A549 (cell line): ENCODE results near the gene CNP. TPM values are rescaled to one million over a fixed set of nuclear protein-coding genes. Genes with fewer than 3 reads are reported as not detected.

Source experiments
- ATAC-seq, 2 experiments: fragments of 200-7000 bp in 1 of 2; fragments of >200 bp in 1 of 2; cut with Nextera tagmentation in 1 of 2; cut with Tn5 transposase in 1 of 2; 3 replicates each; pipeline versions ENCODE4 v1.8.0 to v1.9.1; 2018 to 2020; ENCODE audit warnings: mild to moderate bottlenecking in 1 of 2, moderate library complexity in 1 of 2
- CTCF ChIA-PET: fragments of 300-600 bp; sonication (Branson Sonifier 250); formaldehyde crosslinking; extraction: SDS; loops from one replicate; lab custom pipeline; 2021; ENCODE audit warnings: antibody characterized with exemption, inconsistent platforms; lab: Yijun Ruan, JAX
- POLR2A ChIA-PET: fragments of 350-600 bp; formaldehyde crosslinking; extraction: SDS; loops from one replicate; lab custom pipeline; 2021; ENCODE audit warnings: antibody characterized with exemption, inconsistent platforms; lab: Yijun Ruan, JAX
- DNase-seq, 2 experiments: peaks; one replicate each; pipeline versions ENCODE4 v3.0.0 to v3.0.0-alpha.2; 2011 to 2016; ENCODE audit warnings: low read depth in 1 of 2, low spot score in 1 of 2
- FAIRE-seq: peaks from 2 replicates; lab custom pipeline; 2011; peaks lifted over from hg19 to GRCh38; lab: Jason Lieb, UNC
- H3K27ac ChIP-seq, 2 experiments: fragments of >200 bp; sonication (Bioruptor Twin); formaldehyde crosslinking; 3 replicates each; pipeline ENCODE4 v1.5.1; 2016 to 2017
- H3K4me1 ChIP-seq: fragments of >200 bp; sonication (Bioruptor Twin); formaldehyde crosslinking; 3 replicates; pipeline ENCODE4 v1.6.1; 2016
- H3K4me2 ChIP-seq: fragments of >200 bp; sonication (Bioruptor Twin); formaldehyde crosslinking; 3 replicates; pipeline ENCODE4 v1.6.1; 2016
- H3K4me3 ChIP-seq: fragments of >200 bp; sonication (Bioruptor Twin); formaldehyde crosslinking; 3 replicates; pipeline ENCODE4 v1.5.1; 2016
- H3K9me3 ChIP-seq: fragments of >200 bp; sonication (Bioruptor Twin); formaldehyde crosslinking; 3 replicates; pipeline ENCODE4 v1.6.1; 2016
- CEBPB ChIP-seq, 2 experiments: fragments of >200 bp in 1 of 2; sonication (Bioruptor Twin) in 1 of 2; formaldehyde crosslinking in 1 of 2; IDR thresholded peaks; 2 replicates each; pipeline ENCODE4 v1.6.1; 2012 to 2016
- CHD2 ChIP-seq: fragments of 150-350 bp; IDR thresholded peaks from 2 replicates; pipeline ENCODE4 v1.6.1; 2014; ENCODE audit warnings: low read length; ENCODE audit not compliant: partially characterized antibody
- EHMT2 ChIP-seq: fragments of 200-600 bp; sonication (generic); IDR thresholded peaks from 2 replicates; pipeline ENCODE4 v1.6.1; 2016; ENCODE audit warnings: antibody characterized with exemption, low read depth, mild to moderate bottlenecking, moderate library complexity
- FOSB ChIP-seq: fragments of 250-450 bp; sonication (Bioruptor Pico); IDR thresholded peaks from 2 replicates; pipeline ENCODE4 v1.5.0; 2020; ENCODE audit warnings: mild to moderate bottlenecking, moderate library complexity
- FOSL2 ChIP-seq, 2 experiments: fragments of 450-650 bp in 1 of 2; fragments of >200 bp in 1 of 2; sonication (Bioruptor Twin) in 1 of 2; formaldehyde crosslinking; IDR thresholded peaks; 2 replicates each; pipeline versions ENCODE4 v1.5.0 to v1.6.1; 2016 to 2020; ENCODE audit warnings: mild to moderate bottlenecking in 1 of 2, moderate library complexity in 1 of 2
- FOXS1 ChIP-seq: fragments of 250-450 bp; sonication (Bioruptor Pico); IDR thresholded peaks from 2 replicates; pipeline ENCODE4 v1.5.0; 2020; ENCODE audit warnings: mild to moderate bottlenecking, moderate library complexity
- GATA3 ChIP-seq: IDR thresholded peaks from 2 replicates; pipeline ENCODE4 v1.6.1; 2012; ENCODE audit warnings: borderline replicate concordance
- HDAC2 ChIP-seq: fragments of 200-600 bp; sonication (generic); IDR thresholded peaks from 2 replicates; pipeline ENCODE4 v1.6.1; 2016
- HOXA7 ChIP-seq: fragments of 250-450 bp; sonication (Bioruptor Pico); IDR thresholded peaks from 2 replicates; pipeline ENCODE4 v1.5.0; 2020; ENCODE audit warnings: mild to moderate bottlenecking, moderate library complexity
- HOXB5 ChIP-seq: fragments of 250-450 bp; sonication (Bioruptor Pico); IDR thresholded peaks from 2 replicates; pipeline ENCODE4 v1.5.0; 2020; ENCODE audit warnings: mild to moderate bottlenecking, moderate library complexity
- JUNB ChIP-seq: fragments of >200 bp; sonication (Bioruptor Twin); formaldehyde crosslinking; IDR thresholded peaks from 2 replicates; pipeline ENCODE4 v1.6.1; 2016
- KDM5A ChIP-seq: fragments of 200-600 bp; sonication (generic); IDR thresholded peaks from 2 replicates; pipeline ENCODE4 v1.6.1; 2016; ENCODE audit warnings: antibody characterized with exemption, mild to moderate bottlenecking
- MAZ ChIP-seq: fragments of 150-350 bp; IDR thresholded peaks from 2 replicates; pipeline ENCODE4 v1.6.1; 2014; ENCODE audit warnings: antibody characterized with exemption, low read depth, low read length, borderline replicate concordance
- NFE2L2 ChIP-seq: fragments of 150-350 bp; conservative IDR thresholded peaks from 2 replicates; pipeline ENCODE4 v1.6.1; 2014; ENCODE audit warnings: low read length
- NR3C1 ChIP-seq: fragments of >200 bp; sonication (Bioruptor Twin); formaldehyde crosslinking; IDR thresholded peaks from 3 replicates; pipeline ENCODE4 v1.6.1; 2017
- POLR2A ChIP-seq: IDR thresholded peaks from 2 replicates; pipeline ENCODE4 v1.6.1; 2012; ENCODE audit warnings: mild to moderate bottlenecking, low read length
- POLR2AphosphoS2 ChIP-seq: conservative IDR thresholded peaks from 2 replicates; pipeline ENCODE4 v1.6.1; 2012; ENCODE audit warnings: low read length, improper control_type of control experiment, inconsistent platforms
- RAD21 ChIP-seq, 2 experiments: fragments of >200 bp in 1 of 2; sonication (Bioruptor Twin) in 1 of 2; formaldehyde crosslinking in 1 of 2; IDR thresholded peaks in 1 of 2; conservative IDR thresholded peaks in 1 of 2; 2 replicates in 1 of 2; 3 replicates in 1 of 2; pipeline ENCODE4 v1.6.1; 2012 to 2018; ENCODE audit warnings: inconsistent platforms in 1 of 2
- RARB ChIP-seq: fragments of 250-450 bp; sonication (Bioruptor Pico); IDR thresholded peaks from 2 replicates; pipeline ENCODE4 v1.8.0; 2021; ENCODE audit warnings: mild to moderate bottlenecking, moderate library complexity
- RCOR1 ChIP-seq: fragments of 150-350 bp; IDR thresholded peaks from 2 replicates; pipeline ENCODE4 v1.6.1; 2014; ENCODE audit warnings: antibody characterized with exemption, low read length, low read depth
- RNF2 ChIP-seq: fragments of 200-600 bp; sonication (generic); IDR thresholded peaks from 2 replicates; pipeline ENCODE4 v1.6.1; 2016; ENCODE audit warnings: low read depth, mild to moderate bottlenecking, antibody characterized with exemption, moderate library complexity, borderline replicate concordance
- SMC3 ChIP-seq: fragments of >200 bp; sonication (Bioruptor Twin); formaldehyde crosslinking; IDR thresholded peaks from 3 replicates; pipeline ENCODE4 v1.6.1; 2018; ENCODE audit warnings: inconsistent platforms
- TP53 ChIP-seq: fragments of 250-450 bp; sonication (Bioruptor Pico); IDR thresholded peaks from 2 replicates; pipeline ENCODE4 v1.5.0; 2021; ENCODE audit warnings: mild to moderate bottlenecking, moderate library complexity
- ZNF302 ChIP-seq: fragments of 250-450 bp; sonication (Bioruptor Pico); IDR thresholded peaks from 2 replicates; pipeline ENCODE4 v1.9.0; 2021; ENCODE audit warnings: inconsistent platforms, mild to moderate bottlenecking, moderate library complexity
- ZSCAN20 ChIP-seq: fragments of 250-450 bp; sonication (Bioruptor Pico); IDR thresholded peaks from 2 replicates; pipeline ENCODE4 v1.8.0; 2022; ENCODE audit warnings: mild to moderate bottlenecking, moderate library complexity
- WGBS: methylation state at CpG from one replicate; pipeline ENCODE4 v1.1.6; 2017; ENCODE audit errors: missing lambda C conversion rate; 5-methylcytosine and 5-hydroxymethylcytosine counted together
- polyA plus RNA-seq, 4 experiments: library from polyadenylated mRNA; depleted of rRNA in 3 of 4; stranded (reverse); fragments of >200 nt; fragmentation: RNase III in 1 of 4; extraction: RNeasy Plus Mini Kit Qiagen cat#74134 plus additional on column Dnase treatment in 1 of 4; gene quantifications; 2 replicates in 3 of 4; 3 replicates in 1 of 4; pipeline ENCODE4 v1.2.3, GENCODE V29; 2011 to 2017
- TF ChIP-seq, protein P1 (sequence below): fragments of 250-450 bp; sonication (Bioruptor Pico); IDR thresholded peaks from 2 replicates; pipeline ENCODE4 v1.5.0; 2020; ENCODE audit warnings: low read depth, mild to moderate bottlenecking, moderate library complexity
- TF ChIP-seq, protein P2 (sequence below): IDR thresholded peaks from 2 replicates; pipeline ENCODE4 v1.6.1; 2012
- TF ChIP-seq, protein P3 (sequence below): fragments of 250-450 bp; sonication (Bioruptor Pico); IDR thresholded peaks from 2 replicates; pipeline ENCODE4 v1.5.0; 2021; ENCODE audit warnings: mild to moderate bottlenecking, moderate library complexity, borderline replicate concordance
- TF ChIP-seq, protein P4 (sequence below): IDR thresholded peaks from 2 replicates; pipeline ENCODE4 v1.6.1; 2012
- TF ChIP-seq, protein P5 (sequence below): fragments of >200 bp; sonication (Bioruptor Twin); formaldehyde crosslinking; IDR thresholded peaks from 3 replicates; pipeline ENCODE4 v1.5.1; 2016
- TF ChIP-seq, protein P6 (sequence below): fragments of 150-350 bp; IDR thresholded peaks from 2 replicates; pipeline ENCODE4 v1.6.1; 2014; ENCODE audit warnings: low read depth, mild to moderate bottlenecking, low read length

CNP gene
- polyA plus RNA-seq, 2 of the 4 experiments (the other 2 are of a cell fraction) = 38.6 to 113 TPM

DNA sequence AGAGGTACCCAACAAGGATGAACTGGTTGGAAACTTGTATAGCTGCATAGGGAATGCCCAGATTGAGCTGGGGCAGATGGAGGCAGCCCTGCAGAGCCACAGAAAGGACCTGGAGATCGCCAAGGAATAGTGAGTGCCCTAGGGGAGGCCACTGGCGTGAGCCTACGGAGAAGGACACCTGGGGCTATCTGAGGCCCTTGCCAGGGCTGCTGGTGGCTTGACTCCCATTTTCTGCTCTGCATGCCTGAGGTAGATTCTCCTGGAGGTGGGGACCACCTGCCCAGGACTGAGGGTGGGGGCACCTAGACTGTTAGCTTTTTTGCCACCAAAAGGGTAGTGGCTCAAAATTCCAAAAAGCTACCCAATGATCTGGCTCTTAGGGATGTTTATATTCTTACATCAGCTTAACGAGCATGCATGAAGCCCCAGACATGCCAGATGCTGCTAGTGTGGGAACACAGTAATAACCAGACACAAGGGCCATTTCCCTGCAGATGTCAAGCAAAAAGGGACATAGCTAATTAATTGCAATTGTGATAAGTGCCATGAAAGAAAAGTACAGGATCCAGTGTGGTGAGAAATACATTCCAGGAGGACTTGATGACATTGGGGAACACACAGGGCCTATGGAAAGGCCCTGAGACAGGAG is 27.4 kb upstream of the CNP start:
- TF ChIP-seq ZSCAN20 (CRISPR knock-in tag) (no peak), FOXS1 (CRISPR knock-in tag) (no peak), RARB (CRISPR knock-in tag) (no peak), NFE2L2 (no peak), FOSB (CRISPR knock-in tag) (no peak), HOXA7 (no peak), RNF2 (no peak), TP53 (CRISPR knock-in tag) (no peak), HDAC2 (no peak), CHD2 (no peak), POLR2AphosphoS2 (no peak), CEBPB (IDR thresholded peaks at IDR 0.05) (no peak), RCOR1 (no peak), SMC3 (no peak), POLR2A (no peak), NR3C1 (no peak), EHMT2 (no peak), RAD21 (conservative IDR thresholded peaks at IDR 0.05 in 1 of 2, IDR thresholded peaks at IDR 0.05 in 1 of 2) (no peak)
- TF ChIP-seq, protein P1, sequence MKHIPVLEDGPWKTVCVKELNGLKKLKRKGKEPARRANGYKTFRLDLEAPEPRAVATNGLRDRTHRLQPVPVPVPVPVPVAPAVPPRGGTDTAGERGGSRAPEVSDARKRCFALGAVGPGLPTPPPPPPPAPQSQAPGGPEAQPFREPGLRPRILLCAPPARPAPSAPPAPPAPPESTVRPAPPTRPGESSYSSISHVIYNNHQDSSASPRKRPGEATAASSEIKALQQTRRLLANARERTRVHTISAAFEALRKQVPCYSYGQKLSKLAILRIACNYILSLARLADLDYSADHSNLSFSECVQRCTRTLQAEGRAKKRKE (CRISPR knock-in tag) = no peak
- TF ChIP-seq, protein P2, sequence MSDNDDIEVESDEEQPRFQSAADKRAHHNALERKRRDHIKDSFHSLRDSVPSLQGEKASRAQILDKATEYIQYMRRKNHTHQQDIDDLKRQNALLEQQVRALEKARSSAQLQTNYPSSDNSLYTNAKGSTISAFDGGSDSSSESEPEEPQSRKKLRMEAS = no peak
- no peak for DNase-seq
- Histone ChIP-seq H3K4me3 (no peak overlapping the region), H3K27ac (no peak overlapping the region), H3K4me2 (no peak overlapping the region), H3K9me3 (no peaks in the 10 kb centered on the region), H3K4me1 (no peaks in the 10 kb centered on the region)
- ATAC-seq = no peak
- WGBS = 77% methylated on average over 4 of the region's 4 CpGs
- CTCF ChIA-PET = interaction anchor here (0.6 to 15.4 kb wide), 7 partner anchors 9 to 663 kb away, joined by 3 to 204 read pairs (median 3); partner anchors contain the start of genes NKIRAS2 and ODAD4
- no peak for FAIRE-seq
- POLR2A ChIA-PET = interaction anchor here (2.3 kb wide), 1 partner anchor 9 kb away, joined by 6 read pairs; the partner anchor contains the start of gene ODAD4

DNA sequence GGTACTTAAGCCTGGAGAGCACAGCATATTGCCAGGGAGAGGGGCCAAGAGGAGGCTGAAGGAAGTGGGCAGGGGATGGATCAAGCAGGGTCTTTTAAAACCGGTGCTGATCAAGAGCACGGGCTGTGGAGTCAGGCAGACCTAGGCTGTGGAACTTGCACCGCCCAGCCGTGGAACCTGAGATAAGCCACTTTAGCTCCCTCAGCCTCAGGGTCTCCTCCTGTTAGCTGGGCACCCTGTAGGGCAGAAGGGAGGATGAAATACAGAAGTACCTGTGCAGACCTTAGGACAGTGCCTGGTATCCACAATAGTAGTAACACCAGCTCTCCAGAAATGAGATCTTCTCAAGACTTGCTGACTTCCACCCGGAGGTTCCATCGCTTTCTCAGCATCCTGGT is 26.9 kb upstream of the CNP start:
- Histone ChIP-seq H3K27ac (no peak overlapping the region), H3K4me2 (no peak overlapping the region), H3K4me3 (no peak overlapping the region), H3K9me3 (no peaks in the 10 kb centered on the region), H3K4me1 (no peaks in the 10 kb centered on the region)
- TF ChIP-seq, protein P3, sequence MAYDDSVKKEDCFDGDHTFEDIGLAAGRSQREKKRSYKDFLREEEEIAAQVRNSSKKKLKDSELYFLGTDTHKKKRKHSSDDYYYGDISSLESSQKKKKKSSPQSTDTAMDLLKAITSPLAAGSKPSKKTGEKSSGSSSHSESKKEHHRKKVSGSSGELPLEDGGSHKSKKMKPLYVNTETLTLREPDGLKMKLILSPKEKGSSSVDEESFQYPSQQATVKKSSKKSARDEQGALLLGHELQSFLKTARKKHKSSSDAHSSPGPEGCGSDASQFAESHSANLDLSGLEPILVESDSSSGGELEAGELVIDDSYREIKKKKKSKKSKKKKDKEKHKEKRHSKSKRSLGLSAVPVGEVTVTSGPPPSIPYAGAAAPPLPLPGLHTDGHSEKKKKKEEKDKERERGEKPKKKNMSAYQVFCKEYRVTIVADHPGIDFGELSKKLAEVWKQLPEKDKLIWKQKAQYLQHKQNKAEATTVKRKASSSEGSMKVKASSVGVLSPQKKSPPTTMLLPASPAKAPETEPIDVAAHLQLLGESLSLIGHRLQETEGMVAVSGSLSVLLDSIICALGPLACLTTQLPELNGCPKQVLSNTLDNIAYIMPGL (CRISPR knock-in tag) = no peak
- TF ChIP-seq ZNF302 (CRISPR knock-in tag) (no peak), JUNB (no peak), TP53 (CRISPR knock-in tag) (no peak), HOXB5 (no peak), MAZ (no peak), KDM5A (no peak), FOXS1 (CRISPR knock-in tag) (no peak), POLR2AphosphoS2 (no peak), EHMT2 (no peak), GATA3 (no peak), FOSL2 (IDR thresholded peaks at IDR 0.05) (no peak), FOSL2 (CRISPR knock-in tag; IDR thresholded peaks at IDR 0.05) (no peak), FOSB (CRISPR knock-in tag) (no peak)
- TF ChIP-seq, protein P4, sequence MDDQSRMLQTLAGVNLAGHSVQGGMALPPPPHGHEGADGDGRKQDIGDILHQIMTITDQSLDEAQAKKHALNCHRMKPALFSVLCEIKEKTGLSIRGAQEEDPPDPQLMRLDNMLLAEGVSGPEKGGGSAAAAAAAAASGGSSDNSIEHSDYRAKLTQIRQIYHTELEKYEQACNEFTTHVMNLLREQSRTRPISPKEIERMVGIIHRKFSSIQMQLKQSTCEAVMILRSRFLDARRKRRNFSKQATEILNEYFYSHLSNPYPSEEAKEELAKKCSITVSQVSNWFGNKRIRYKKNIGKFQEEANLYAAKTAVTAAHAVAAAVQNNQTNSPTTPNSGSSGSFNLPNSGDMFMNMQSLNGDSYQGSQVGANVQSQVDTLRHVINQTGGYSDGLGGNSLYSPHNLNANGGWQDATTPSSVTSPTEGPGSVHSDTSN = no peak
- TF ChIP-seq, protein P5, sequence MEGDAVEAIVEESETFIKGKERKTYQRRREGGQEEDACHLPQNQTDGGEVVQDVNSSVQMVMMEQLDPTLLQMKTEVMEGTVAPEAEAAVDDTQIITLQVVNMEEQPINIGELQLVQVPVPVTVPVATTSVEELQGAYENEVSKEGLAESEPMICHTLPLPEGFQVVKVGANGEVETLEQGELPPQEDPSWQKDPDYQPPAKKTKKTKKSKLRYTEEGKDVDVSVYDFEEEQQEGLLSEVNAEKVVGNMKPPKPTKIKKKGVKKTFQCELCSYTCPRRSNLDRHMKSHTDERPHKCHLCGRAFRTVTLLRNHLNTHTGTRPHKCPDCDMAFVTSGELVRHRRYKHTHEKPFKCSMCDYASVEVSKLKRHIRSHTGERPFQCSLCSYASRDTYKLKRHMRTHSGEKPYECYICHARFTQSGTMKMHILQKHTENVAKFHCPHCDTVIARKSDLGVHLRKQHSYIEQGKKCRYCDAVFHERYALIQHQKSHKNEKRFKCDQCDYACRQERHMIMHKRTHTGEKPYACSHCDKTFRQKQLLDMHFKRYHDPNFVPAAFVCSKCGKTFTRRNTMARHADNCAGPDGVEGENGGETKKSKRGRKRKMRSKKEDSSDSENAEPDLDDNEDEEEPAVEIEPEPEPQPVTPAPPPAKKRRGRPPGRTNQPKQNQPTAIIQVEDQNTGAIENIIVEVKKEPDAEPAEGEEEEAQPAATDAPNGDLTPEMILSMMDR = no peak
- TF ChIP-seq, protein P6, sequence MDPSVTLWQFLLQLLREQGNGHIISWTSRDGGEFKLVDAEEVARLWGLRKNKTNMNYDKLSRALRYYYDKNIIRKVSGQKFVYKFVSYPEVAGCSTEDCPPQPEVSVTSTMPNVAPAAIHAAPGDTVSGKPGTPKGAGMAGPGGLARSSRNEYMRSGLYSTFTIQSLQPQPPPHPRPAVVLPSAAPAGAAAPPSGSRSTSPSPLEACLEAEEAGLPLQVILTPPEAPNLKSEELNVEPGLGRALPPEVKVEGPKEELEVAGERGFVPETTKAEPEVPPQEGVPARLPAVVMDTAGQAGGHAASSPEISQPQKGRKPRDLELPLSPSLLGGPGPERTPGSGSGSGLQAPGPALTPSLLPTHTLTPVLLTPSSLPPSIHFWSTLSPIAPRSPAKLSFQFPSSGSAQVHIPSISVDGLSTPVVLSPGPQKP = no peak
- ATAC-seq (no peak), FAIRE-seq (no peak), DNase-seq (no peak)
- POLR2A ChIA-PET = interaction anchor here (2.3 kb wide), 1 partner anchor 9 kb away, joined by 6 read pairs; the partner anchor contains the start of gene ODAD4
- 82% methylated on average over 6 of the region's 6 CpGs for WGBS
- CTCF ChIA-PET = interaction anchor here (0.6 to 15.4 kb wide), 5 partner anchors 9 to 178 kb away, joined by 3 to 204 read pairs (median 3); partner anchors contain the start of gene ODAD4
